ENCODE measurements around the gene ARRB2. TPM values are rescaled to one million over a fixed set of nuclear protein-coding genes. Genes with fewer than 3 reads are reported as not detected.

The ARRB2 gene
- total and polyA plus RNA-seq, 2 of the 13 experiments (the other 11 are each of a cell fraction or from before 2014, with no cell fraction given): 21.5 to 49.2 TPM

DNA sequence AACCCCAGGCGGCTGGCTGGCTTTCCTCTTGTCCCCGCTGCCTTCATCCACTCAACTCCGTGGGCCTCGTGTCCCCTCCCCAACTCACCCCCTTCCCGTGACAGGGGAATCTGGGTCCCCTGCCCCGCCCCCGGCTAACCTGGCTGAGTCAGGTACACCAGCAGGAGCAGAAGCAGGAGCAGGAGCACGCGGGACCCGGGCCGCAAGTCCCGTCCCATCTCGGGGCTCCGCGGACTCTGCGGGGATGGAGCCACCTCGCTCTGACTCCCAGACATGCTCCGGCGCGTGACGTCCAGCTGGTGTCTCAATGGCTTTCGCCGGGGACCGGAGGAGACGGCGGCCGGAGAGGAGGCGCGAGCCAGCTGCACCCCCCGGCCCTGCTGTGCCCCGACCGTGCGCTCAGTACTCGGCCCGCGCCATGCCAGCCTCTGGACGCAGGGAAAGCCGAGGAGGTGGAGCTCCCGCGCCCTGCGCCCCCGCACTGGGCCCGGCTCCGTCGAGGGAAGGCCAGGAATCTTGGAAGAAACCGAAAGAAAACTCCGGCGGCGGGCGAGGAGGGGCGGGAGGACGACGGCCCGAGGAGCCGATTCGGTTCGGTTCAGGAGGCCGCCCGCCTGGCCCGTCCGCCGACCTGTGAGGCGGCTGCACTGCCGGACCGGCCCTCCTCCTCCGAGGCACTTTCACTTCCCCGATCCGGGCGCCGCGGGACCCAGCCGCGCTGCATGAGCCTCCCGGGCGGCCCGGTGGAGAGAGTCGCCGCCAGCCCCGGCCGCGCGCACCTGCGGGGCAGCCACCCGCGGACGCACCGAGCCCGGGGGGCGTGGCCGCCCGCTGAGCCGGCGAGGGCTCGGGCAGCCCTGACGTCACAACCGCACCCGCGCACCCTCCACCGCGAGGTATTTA is 28.9 kb downstream of the ARRB2 start, which contains the start of the genes CXCL16 and ZMYND15 (continued):
- TF ChIP-seq ZNF773 (CRISPR knock-in tag; IDR thresholded peaks at IDR 0.05; ENCODE audit: borderline replicate concordance) (0 out of 2 replicates have a peak, but pooled peaks have one; percentile 31), NFYC (CRISPR knock-in tag; IDR thresholded peaks at IDR 0.05) (no peak), IKZF4 (CRISPR knock-in tag; IDR thresholded peaks at IDR 0.05; ENCODE audit: borderline replicate concordance, low read depth, not compliant biosample characterization) (no peak), HBP1 (CRISPR knock-in tag; IDR thresholded peaks at IDR 0.05; ENCODE audit: low read depth) (no peak), NR1H2 (CRISPR knock-in tag; IDR thresholded peaks at IDR 0.05; ENCODE audit: borderline replicate concordance, low read depth) (peak; percentile 44; the same call in 1 of the 2 replicates), NCOA2 (CRISPR knock-in tag; IDR thresholded peaks at IDR 0.05) (no peak), KLF15 (CRISPR knock-in tag; IDR thresholded peaks at IDR 0.05; ENCODE audit: borderline replicate concordance) (peak; percentile 21; the same call in 1 of the 2 replicates), ZNF775 (CRISPR knock-in tag; IDR thresholded peaks at IDR 0.05; ENCODE audit: borderline replicate concordance) (peak; percentile 53; the same call in 1 of the 2 replicates), ZNF484 (CRISPR knock-in tag; IDR thresholded peaks at IDR 0.05; ENCODE audit: borderline replicate concordance, low read depth) (no peak), ZNF747 (CRISPR knock-in tag; IDR thresholded peaks at IDR 0.05; ENCODE audit: borderline replicate concordance) (no peak), TBX3 (IDR thresholded peaks at IDR 0.05; ENCODE audit: borderline replicate concordance) (no peak), ELK4 (CRISPR knock-in tag; IDR thresholded peaks at IDR 0.05; ENCODE audit: borderline replicate concordance) (no peak), ZNF790 (CRISPR knock-in tag; IDR thresholded peaks at IDR 0.05; ENCODE audit: borderline replicate concordance) (peak; percentile 64; the same call in 1 of the 2 replicates), ZNF784 (CRISPR knock-in tag; IDR thresholded peaks at IDR 0.05; ENCODE audit: borderline replicate concordance) (peak; percentile 61; the same call in 1 of the 2 replicates), ZNF264 (CRISPR knock-in tag; IDR thresholded peaks at IDR 0.05) (no peak), ZNF350 (CRISPR knock-in tag; IDR thresholded peaks at IDR 0.05; ENCODE audit: borderline replicate concordance, low read depth) (no peak), ZNF224 (CRISPR knock-in tag; IDR thresholded peaks at IDR 0.05) (no peak), TEAD2 (CRISPR knock-in tag; IDR thresholded peaks at IDR 0.05) (no peak), ZNF567 (CRISPR knock-in tag; IDR thresholded peaks at IDR 0.05; ENCODE audit: borderline replicate concordance) (no peak)
- TF ChIP-seq, protein P1, sequence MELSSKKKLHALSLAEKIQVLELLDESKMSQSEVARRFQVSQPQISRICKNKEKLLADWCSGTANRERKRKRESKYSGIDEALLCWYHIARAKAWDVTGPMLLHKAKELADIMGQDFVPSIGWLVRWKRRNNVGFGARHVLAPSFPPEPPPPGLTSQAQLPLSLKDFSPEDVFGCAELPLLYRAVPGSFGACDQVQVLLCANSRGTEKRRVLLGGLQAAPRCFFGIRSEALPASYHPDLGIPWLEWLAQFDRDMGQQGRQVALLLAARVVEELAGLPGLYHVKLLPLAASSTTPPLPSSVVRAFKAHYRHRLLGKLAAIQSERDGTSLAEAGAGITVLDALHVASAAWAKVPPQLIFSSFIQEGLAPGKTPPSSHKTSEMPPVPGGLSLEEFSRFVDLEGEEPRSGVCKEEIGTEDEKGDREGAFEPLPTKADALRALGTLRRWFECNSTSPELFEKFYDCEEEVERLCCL (CRISPR knock-in tag; IDR thresholded peaks at IDR 0.05; ENCODE audit: borderline replicate concordance): no peak
- TF ChIP-seq, protein P2, sequence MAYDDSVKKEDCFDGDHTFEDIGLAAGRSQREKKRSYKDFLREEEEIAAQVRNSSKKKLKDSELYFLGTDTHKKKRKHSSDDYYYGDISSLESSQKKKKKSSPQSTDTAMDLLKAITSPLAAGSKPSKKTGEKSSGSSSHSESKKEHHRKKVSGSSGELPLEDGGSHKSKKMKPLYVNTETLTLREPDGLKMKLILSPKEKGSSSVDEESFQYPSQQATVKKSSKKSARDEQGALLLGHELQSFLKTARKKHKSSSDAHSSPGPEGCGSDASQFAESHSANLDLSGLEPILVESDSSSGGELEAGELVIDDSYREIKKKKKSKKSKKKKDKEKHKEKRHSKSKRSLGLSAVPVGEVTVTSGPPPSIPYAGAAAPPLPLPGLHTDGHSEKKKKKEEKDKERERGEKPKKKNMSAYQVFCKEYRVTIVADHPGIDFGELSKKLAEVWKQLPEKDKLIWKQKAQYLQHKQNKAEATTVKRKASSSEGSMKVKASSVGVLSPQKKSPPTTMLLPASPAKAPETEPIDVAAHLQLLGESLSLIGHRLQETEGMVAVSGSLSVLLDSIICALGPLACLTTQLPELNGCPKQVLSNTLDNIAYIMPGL (CRISPR knock-in tag; IDR thresholded peaks at IDR 0.05; ENCODE audit: borderline replicate concordance in 1 of 2, low read depth in 1 of 2): peak in 1 of 2 experiments; percentile 85; a peak in 2 of 4 replicates

Measured in HepG2 (cell line).